OCI-LY1 (cell line): ENCODE data around the gene HYI.
"Not testable (repeated sequence)": the region's sequence is repeated elsewhere in the genome, so short reads cannot be mapped to it uniquely, and the experiment has no call there.

Experiments
- H2AFZ ChIP-seq: fragments of 200-600 bp; sonication (generic), shearing (Covaris generic); 2 replicates; pipeline ENCODE4 v1.6.0; 2014; ENCODE audit warnings: antibody characterized with exemption, mild to moderate bottlenecking, low read length
- H3F3A ChIP-seq: fragments of 200-600 bp; sonication (generic), shearing (Covaris generic); 2 replicates; pipeline ENCODE4 v1.6.0; 2014; ENCODE audit warnings: mild to moderate bottlenecking, antibody characterized with exemption, low read length, moderate library complexity; ENCODE audit not compliant: insufficient read depth
- H3K27ac ChIP-seq: fragments of 200-600 bp; sonication (generic); 2 replicates; pipeline ENCODE4 v1.5.1; 2014; ENCODE audit warnings: low read length, mixed run types, mild to moderate bottlenecking, low read depth; ENCODE audit not compliant: poor library complexity, severe bottlenecking
- H3K27me3 ChIP-seq: fragments of 200-600 bp; sonication (generic); 2 replicates; pipeline ENCODE4 v1.6.0; 2014; ENCODE audit warnings: antibody characterized with exemption, mild to moderate bottlenecking, low read length, moderate library complexity; ENCODE audit not compliant: insufficient read depth
- H3K36me3 ChIP-seq: fragments of 200-600 bp; sonication (generic); 2 replicates; pipeline ENCODE4 v1.6.1; 2014; ENCODE audit warnings: mild to moderate bottlenecking, antibody characterized with exemption, low read length, moderate library complexity, mixed read lengths; ENCODE audit not compliant: insufficient read depth
- H3K4me1 ChIP-seq: fragments of 200-600 bp; sonication (generic); 2 replicates; pipeline ENCODE4 v1.5.1; 2014; ENCODE audit warnings: mild to moderate bottlenecking, low read length, moderate library complexity; ENCODE audit not compliant: insufficient read depth, severe bottlenecking
- H3K4me2 ChIP-seq: fragments of 200-600 bp; sonication (generic), shearing (Covaris generic); 2 replicates; pipeline ENCODE4 v1.6.1; 2014; ENCODE audit warnings: low read length
- H3K4me3 ChIP-seq: fragments of 200-600 bp; sonication (generic); 2 replicates; pipeline ENCODE4 v1.5.1; 2014; ENCODE audit warnings: low read length, low read depth, mild to moderate bottlenecking, mixed read lengths; ENCODE audit not compliant: poor library complexity, severe bottlenecking
- H3K79me2 ChIP-seq: fragments of 200-600 bp; shearing (Covaris generic); 2 replicates; pipeline ENCODE4 v1.6.1; 2016; ENCODE audit warnings: mixed run types, low read length, mixed read lengths; ENCODE audit not compliant: insufficient read depth
- H3K9ac ChIP-seq: fragments of 200-600 bp; sonication (generic), shearing (Covaris generic); 2 replicates; pipeline ENCODE4 v1.6.1; 2014; ENCODE audit warnings: mild to moderate bottlenecking, low read length, mixed read lengths
- H3K9me2 ChIP-seq: fragments of 200-600 bp; sonication (generic), shearing (Covaris generic); 2 replicates; pipeline ENCODE4 v1.6.1; 2014; ENCODE audit warnings: low read depth, mild to moderate bottlenecking, low read length, mixed read lengths
- H3K9me3 ChIP-seq: fragments of 200-600 bp; shearing (Covaris generic); 2 replicates; pipeline ENCODE4 v1.6.1; 2014; ENCODE audit warnings: low read length, mixed read lengths
- H4K20me1 ChIP-seq: fragments of 200-600 bp; sonication (generic), shearing (Covaris generic); 2 replicates; pipeline ENCODE4 v1.6.0; 2016; ENCODE audit warnings: mild to moderate bottlenecking, low read length; ENCODE audit not compliant: insufficient read depth
- EZH2 ChIP-seq: fragments of 200-600 bp; sonication (generic), shearing (Covaris generic); IDR thresholded peaks from 2 replicates; pipeline ENCODE4 v1.8.0; 2017; ENCODE audit warnings: borderline replicate concordance, mixed run types, mild to moderate bottlenecking, antibody characterized with exemption, low read length, moderate library complexity, mixed read lengths
- TF ChIP-seq, protein P1 (sequence below): fragments of 200-600 bp; sonication (generic), shearing (Covaris generic); IDR thresholded peaks from 2 replicates; pipeline ENCODE4 v1.5.1; 2017; ENCODE audit warnings: mild to moderate bottlenecking, antibody characterized with exemption, low read length, moderate library complexity, mixed read lengths

HYI gene

GRCh38 chr1:43415901-43416300 lies 37.8 kb downstream of the HYI start:
- H3F3A ChIP-seq: no peaks in the 10 kb centered on the region
- H3K9me3 ChIP-seq: no peaks in the 10 kb centered on the region

DNA sequence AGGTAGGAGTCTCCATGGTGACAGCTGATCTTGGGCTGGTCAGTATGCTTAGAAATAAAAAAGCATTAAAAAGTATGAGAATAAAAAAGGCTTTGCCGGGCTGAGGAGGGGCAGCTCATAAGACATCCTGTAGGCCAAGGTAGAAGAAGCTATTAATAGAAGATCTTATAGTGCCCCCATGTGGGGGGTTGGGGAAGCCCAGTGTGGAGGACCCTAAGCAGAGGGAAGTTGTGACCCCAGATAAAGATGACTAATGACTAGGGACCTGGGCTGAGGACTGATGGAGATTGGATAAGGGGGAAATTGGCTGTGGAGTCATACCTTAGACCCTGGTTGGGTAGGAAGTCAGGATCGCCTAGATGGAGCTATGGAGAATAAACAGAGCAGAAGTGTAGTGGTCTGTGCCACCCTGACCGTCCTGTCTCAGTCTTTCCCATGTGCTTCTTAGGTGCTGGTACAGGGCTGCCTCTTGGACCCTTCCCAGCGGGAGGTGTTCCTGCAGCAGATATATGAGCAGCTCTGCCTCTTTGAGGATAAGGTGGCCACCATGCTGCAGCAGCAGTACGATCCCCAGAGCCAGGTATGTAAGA lies 39.0 kb downstream of the HYI start:
- Histone ChIP-seq H3K4me1 (no peaks in the 10 kb centered on the region), H3K27me3 (no peaks in the 10 kb centered on the region), H3K79me2 (no peaks in the 10 kb centered on the region), H3K36me3 (peaks cover 28% of the 10 kb centered on the region; the same call in 1 of the 2 replicates), H3K4me2 (no peak overlapping the region), H3K9me3 (no peaks in the 10 kb centered on the region), H3K9me2 (no peaks in the 10 kb centered on the region), H4K20me1 (no peaks in the 10 kb centered on the region), H3K9ac (no peak overlapping the region), H3F3A (no peaks in the 10 kb centered on the region), H3K27ac (no peak overlapping the region), H3K4me3 (no peak overlapping the region), H2AFZ (no peak overlapping the region)
- TF ChIP-seq, protein P1, sequence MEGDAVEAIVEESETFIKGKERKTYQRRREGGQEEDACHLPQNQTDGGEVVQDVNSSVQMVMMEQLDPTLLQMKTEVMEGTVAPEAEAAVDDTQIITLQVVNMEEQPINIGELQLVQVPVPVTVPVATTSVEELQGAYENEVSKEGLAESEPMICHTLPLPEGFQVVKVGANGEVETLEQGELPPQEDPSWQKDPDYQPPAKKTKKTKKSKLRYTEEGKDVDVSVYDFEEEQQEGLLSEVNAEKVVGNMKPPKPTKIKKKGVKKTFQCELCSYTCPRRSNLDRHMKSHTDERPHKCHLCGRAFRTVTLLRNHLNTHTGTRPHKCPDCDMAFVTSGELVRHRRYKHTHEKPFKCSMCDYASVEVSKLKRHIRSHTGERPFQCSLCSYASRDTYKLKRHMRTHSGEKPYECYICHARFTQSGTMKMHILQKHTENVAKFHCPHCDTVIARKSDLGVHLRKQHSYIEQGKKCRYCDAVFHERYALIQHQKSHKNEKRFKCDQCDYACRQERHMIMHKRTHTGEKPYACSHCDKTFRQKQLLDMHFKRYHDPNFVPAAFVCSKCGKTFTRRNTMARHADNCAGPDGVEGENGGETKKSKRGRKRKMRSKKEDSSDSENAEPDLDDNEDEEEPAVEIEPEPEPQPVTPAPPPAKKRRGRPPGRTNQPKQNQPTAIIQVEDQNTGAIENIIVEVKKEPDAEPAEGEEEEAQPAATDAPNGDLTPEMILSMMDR: peak; percentile 67
- no peak for TF ChIP-seq EZH2

More at GRCh38 chr1:43415901-43416300, 37.8 kb downstream of the HYI start:
- Histone ChIP-seq H3K9ac (no peak overlapping the region), H3K36me3 (peaks cover 39% of the 10 kb centered on the region; the same call in 1 of the 2 replicates), H2AFZ (no peak overlapping the region), H3K4me3 (no peak overlapping the region), H3K4me2 (no peak overlapping the region), H4K20me1 (no peaks in the 10 kb centered on the region), H3K4me1 (no peaks in the 10 kb centered on the region), H3K27ac (no peak overlapping the region), H3K27me3 (no peaks in the 10 kb centered on the region), H3K79me2 (no peaks in the 10 kb centered on the region), H3K9me2 (no peaks in the 10 kb centered on the region)
- no peak for TF ChIP-seq EZH2
- TF ChIP-seq, protein P1: no peak

DNA sequence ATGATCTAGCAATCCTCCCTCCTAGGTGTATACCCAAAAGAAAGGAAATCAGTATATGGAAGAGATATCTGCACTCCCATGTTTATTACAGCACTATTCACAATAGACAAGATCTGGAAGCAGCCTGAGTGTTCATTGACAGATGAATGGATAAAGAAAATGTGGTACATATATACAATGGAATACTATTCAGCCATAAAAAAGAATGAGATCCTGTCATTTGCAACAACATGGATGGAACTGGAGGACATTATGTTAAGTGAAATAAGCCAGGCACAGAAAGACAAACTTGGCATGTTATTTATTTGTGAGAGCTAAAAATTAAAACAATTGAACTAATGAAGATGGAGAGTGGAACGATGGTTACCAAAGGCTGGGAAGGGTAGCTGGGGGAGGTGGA lies 40.3 kb downstream of the HYI start:
- H3K4me2 ChIP-seq, H3F3A ChIP-seq, H4K20me1 ChIP-seq, H3K4me1 ChIP-seq, H3K27ac ChIP-seq, H3K9ac ChIP-seq, H3K27me3 ChIP-seq, H3K9me3 ChIP-seq, H3K9me2 ChIP-seq, H3K4me3 ChIP-seq, H3K79me2 ChIP-seq, H2AFZ ChIP-seq: not testable (repeated sequence)
- peaks cover 28% of the 10 kb centered on the region; the same call in 1 of the 2 replicates for H3K36me3 ChIP-seq

DNA sequence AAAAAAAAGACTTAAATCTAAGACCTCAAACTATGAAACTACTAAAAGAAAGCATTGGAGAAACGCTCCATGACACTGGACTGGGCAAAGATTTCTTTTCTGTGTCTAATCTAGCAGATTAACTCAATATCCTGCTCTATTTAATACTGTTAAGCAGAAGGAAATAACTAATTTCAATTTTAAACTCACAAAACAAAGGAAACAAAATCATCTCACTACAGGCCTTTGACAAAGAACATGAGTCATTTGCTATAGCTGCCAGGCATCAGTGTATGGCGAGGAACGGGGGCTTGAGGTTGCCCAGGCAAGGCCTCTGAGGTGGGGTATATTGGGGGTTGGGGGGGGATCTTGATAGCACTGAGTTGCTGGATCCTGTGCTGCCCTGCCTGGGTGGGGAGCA lies 43.2 kb downstream of the HYI start:
- Histone ChIP-seq H3K27me3 (no peaks in the 10 kb centered on the region), H3K4me1 (no peaks in the 10 kb centered on the region), H2AFZ (no peak overlapping the region), H3K79me2 (no peaks in the 10 kb centered on the region), H3K9ac (no peak overlapping the region), H3K27ac (no peak overlapping the region), H3K36me3 (peaks cover 28% of the 10 kb centered on the region), H3K4me3 (no peak overlapping the region), H3F3A (no peaks in the 10 kb centered on the region), H3K9me3 (no peaks in the 10 kb centered on the region), H3K4me2 (no peak overlapping the region), H3K9me2 (no peaks in the 10 kb centered on the region), H4K20me1 (no peaks in the 10 kb centered on the region)
- no peak for TF ChIP-seq EZH2
- TF ChIP-seq, protein P1: no peak
